A549 (cell line): ENCODE results near the gene ART4.

ENCODE experiments used
- CHD2 ChIP-seq: fragments of 150-350 bp; IDR thresholded peaks from 2 replicates; pipeline ENCODE4 v1.6.1; 2014; ENCODE audit warnings: low read length; ENCODE audit not compliant: partially characterized antibody
- CTCF ChIP-seq: fragments of >200 bp; sonication (Bioruptor Twin); formaldehyde crosslinking; IDR thresholded peaks from 3 replicates; pipeline ENCODE4 v1.5.1; 2016
- HOXA7 ChIP-seq: fragments of 250-450 bp; sonication (Bioruptor Pico); IDR thresholded peaks from 2 replicates; pipeline ENCODE4 v1.5.0; 2020; ENCODE audit warnings: mild to moderate bottlenecking, moderate library complexity
- MAFK ChIP-seq: fragments of 450-650 bp; IDR thresholded peaks from 2 replicates; pipeline ENCODE4 v1.6.1; 2014; ENCODE audit not compliant: partially characterized antibody
- PHF8 ChIP-seq: fragments of 200-600 bp; sonication (generic); IDR thresholded peaks from 2 replicates; pipeline ENCODE4 v1.6.1; 2016; ENCODE audit warnings: low read depth, mild to moderate bottlenecking, antibody characterized with exemption, moderate library complexity, borderline replicate concordance
- REST ChIP-seq: fragments of 200-600 bp; sonication (generic); IDR thresholded peaks from 2 replicates; pipeline ENCODE4 v1.6.1; 2016; ENCODE audit warnings: antibody characterized with exemption, mild to moderate bottlenecking, moderate library complexity
- SMC3 ChIP-seq: fragments of >200 bp; sonication (Bioruptor Twin); formaldehyde crosslinking; IDR thresholded peaks from 3 replicates; pipeline ENCODE4 v1.6.1; 2018; ENCODE audit warnings: inconsistent platforms
- TP53 ChIP-seq: fragments of 250-450 bp; sonication (Bioruptor Pico); IDR thresholded peaks from 2 replicates; pipeline ENCODE4 v1.5.0; 2021; ENCODE audit warnings: mild to moderate bottlenecking, moderate library complexity
- USF2 ChIP-seq: fragments of 450-650 bp; IDR thresholded peaks from 2 replicates; pipeline ENCODE4 v1.6.1; 2014; ENCODE audit warnings: antibody characterized with exemption
- ZNF302 ChIP-seq: fragments of 250-450 bp; sonication (Bioruptor Pico); IDR thresholded peaks from 2 replicates; pipeline ENCODE4 v1.9.0; 2021; ENCODE audit warnings: inconsistent platforms, mild to moderate bottlenecking, moderate library complexity

GRCh38 chr12:14803830-14804160, 39.5 kb downstream of the ART4 start:
- no peak for TF ChIP-seq SMC3
- no peak for TF ChIP-seq ZNF302 (CRISPR knock-in tag)
- TF ChIP-seq CTCF: no peak
- 0 out of 2 replicates have a peak, but pooled peaks have one; percentile 48 for TF ChIP-seq HOXA7 (CRISPR knock-in tag)
- no peak for TF ChIP-seq TP53 (CRISPR knock-in tag)
- TF ChIP-seq MAFK: no peak
- no peak for TF ChIP-seq PHF8
- no peak for TF ChIP-seq USF2
- TF ChIP-seq CHD2: no peak
- no peak for TF ChIP-seq REST
